Activated CD8-positive, alpha-beta T cell treated with anti-CD3 and anti-CD28 coated beads for 36 hours (primary cell): ENCODE results near the gene MIS18A. TPM values are rescaled to one million over a fixed set of nuclear protein-coding genes. Genes with fewer than 3 reads are reported as not detected.

Source experiments
- ATAC-seq: fragments of 200-7000 bp; cut with Tn5 transposase; one replicate; pipeline ENCODE4 v1.10.0; 2021; ENCODE audit warnings: mild to moderate bottlenecking, moderate library complexity
- CTCF ChIA-PET: fragments of 350-600 bp; sonication (Branson Sonifier 250); formaldehyde crosslinking; loops from one replicate; lab custom pipeline; 2021; ENCODE audit warnings: antibody characterized with exemption; lab: Charles Lee
- POLR2A ChIA-PET: fragments of 350-600 bp; sonication (Branson Sonifier 250); formaldehyde crosslinking; loops from one replicate; lab custom pipeline; 2021; ENCODE audit warnings: antibody characterized with exemption; lab: Charles Lee
- DNase-seq: peaks from one replicate; pipeline ENCODE4 v3.0.0-alpha.2; 2020
- H3K27ac Mint-ChIP-seq: one replicate; pipeline ENCODE4 v1.8.0; 2021; ENCODE audit warnings: mild to moderate bottlenecking, mixed read lengths
- H3K27me3 Mint-ChIP-seq: one replicate; pipeline ENCODE4 v1.8.0; 2021; ENCODE audit warnings: mixed read lengths
- H3K36me3 Mint-ChIP-seq: one replicate; pipeline ENCODE4 v1.8.0; 2021; ENCODE audit warnings: low read depth, mixed read lengths
- H3K4me1 Mint-ChIP-seq: one replicate; pipeline ENCODE4 v1.8.0; 2021; ENCODE audit warnings: low read depth, mixed read lengths
- H3K4me3 Mint-ChIP-seq: one replicate; pipeline ENCODE4 v1.8.0; 2021; ENCODE audit warnings: mild to moderate bottlenecking, moderate library complexity, mixed read lengths
- H3K9me3 Mint-ChIP-seq: one replicate; pipeline ENCODE4 v1.8.0; 2021; ENCODE audit warnings: mixed read lengths
- intact Hi-C: fragments of 100-400 bp; cut with micrococcal nuclease; formaldehyde crosslinking; loops from one replicate; pipeline ENCODE4 v1.10.0; 2022
- total RNA-seq, 2 experiments: library from RNA; stranded (reverse); gene quantifications; one replicate each; pipeline ENCODE4 v1.2.3, GENCODE V29; 2021
- TF ChIP-seq, protein P1 (sequence below): fragments of 200-600 bp; IDR thresholded peaks from one replicate; pipeline ENCODE4 v1.8.0; 2022; ENCODE audit warnings: antibody characterized with exemption, mild to moderate bottlenecking

The MIS18A gene
- total RNA-seq, 2 experiments from 2014 or later: 34.6 to 35.1 TPM

DNA sequence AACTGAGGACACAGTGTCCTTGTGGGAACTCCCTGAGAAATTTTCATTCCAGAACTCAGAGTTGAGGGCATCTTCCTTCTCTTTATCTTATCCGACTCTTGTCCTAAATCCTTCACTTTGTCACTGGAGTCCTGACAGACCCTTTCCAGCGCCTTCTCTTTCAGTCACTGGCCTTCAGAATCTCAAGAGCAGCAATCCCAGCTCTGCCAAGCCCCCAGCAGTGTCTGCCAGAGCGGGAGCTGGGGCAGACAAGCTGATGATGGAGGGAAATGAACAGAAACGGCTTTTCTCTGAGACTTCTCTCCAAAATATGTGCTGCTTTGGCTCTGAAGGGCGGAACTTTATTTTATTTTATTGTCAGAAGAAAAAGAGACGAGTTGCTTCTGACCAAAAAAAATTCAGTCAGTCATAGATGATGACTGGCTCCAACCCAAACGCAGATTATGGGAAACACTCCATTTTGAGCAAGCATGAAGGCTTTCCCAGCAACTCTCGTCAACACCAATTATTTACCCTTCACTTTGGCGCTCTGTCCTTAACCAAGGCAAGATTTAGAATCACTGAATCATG, 32.2 kb downstream of the MIS18A start:
- CTCF ChIA-PET: no interaction called here
- Mint-ChIP-seq H3K4me1 (no peaks in the 10 kb centered on the region), H3K36me3 (no peaks in the 10 kb centered on the region), H3K27ac (no peak overlapping the region), H3K27me3 (peaks cover 8% of the 10 kb centered on the region), H3K9me3 (peaks cover 4% of the 10 kb centered on the region), H3K4me3 (no peak overlapping the region)
- TF ChIP-seq, protein P1, sequence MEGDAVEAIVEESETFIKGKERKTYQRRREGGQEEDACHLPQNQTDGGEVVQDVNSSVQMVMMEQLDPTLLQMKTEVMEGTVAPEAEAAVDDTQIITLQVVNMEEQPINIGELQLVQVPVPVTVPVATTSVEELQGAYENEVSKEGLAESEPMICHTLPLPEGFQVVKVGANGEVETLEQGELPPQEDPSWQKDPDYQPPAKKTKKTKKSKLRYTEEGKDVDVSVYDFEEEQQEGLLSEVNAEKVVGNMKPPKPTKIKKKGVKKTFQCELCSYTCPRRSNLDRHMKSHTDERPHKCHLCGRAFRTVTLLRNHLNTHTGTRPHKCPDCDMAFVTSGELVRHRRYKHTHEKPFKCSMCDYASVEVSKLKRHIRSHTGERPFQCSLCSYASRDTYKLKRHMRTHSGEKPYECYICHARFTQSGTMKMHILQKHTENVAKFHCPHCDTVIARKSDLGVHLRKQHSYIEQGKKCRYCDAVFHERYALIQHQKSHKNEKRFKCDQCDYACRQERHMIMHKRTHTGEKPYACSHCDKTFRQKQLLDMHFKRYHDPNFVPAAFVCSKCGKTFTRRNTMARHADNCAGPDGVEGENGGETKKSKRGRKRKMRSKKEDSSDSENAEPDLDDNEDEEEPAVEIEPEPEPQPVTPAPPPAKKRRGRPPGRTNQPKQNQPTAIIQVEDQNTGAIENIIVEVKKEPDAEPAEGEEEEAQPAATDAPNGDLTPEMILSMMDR: no peak
- intact Hi-C loops: no loop called here
- POLR2A ChIA-PET: no interaction called here
- DNase-seq (no peak), ATAC-seq (no peak)

DNA sequence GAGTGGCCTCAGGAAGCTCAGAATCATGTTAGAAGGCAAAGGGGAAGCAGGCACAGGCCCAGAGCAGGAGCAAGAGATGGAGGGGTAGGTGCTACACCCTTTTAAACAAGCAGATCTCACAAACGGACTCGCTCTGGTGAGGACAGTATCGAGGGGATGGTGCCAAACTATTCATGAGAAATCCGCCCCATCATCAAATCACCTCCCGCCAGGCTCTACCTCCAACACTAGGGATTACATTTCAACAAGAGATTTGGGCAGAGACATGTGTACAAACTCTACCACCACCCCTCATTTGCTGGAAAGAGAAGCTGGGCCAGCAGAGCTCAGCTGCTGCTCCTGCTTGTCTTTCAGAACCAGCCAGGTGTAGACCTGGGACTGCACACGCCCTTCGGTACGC, 32.9 kb downstream of the MIS18A start:
- POLR2A ChIA-PET: no interaction called here
- peaks cover 5% of the 10 kb centered on the region for H3K4me1 Mint-ChIP-seq
- CTCF ChIA-PET: no interaction called here
- no peaks in the 10 kb centered on the region for H3K36me3 Mint-ChIP-seq
- intact Hi-C loops: no loop called here
- H3K27ac Mint-ChIP-seq: no peak overlapping the region
- TF ChIP-seq, protein P1: no peak
- ATAC-seq (no peak), DNase-seq (no peak)
- no peak overlapping the region for H3K4me3 Mint-ChIP-seq
- peaks cover 1% of the 10 kb centered on the region for H3K9me3 Mint-ChIP-seq
- peaks cover 6% of the 10 kb centered on the region for H3K27me3 Mint-ChIP-seq

DNA sequence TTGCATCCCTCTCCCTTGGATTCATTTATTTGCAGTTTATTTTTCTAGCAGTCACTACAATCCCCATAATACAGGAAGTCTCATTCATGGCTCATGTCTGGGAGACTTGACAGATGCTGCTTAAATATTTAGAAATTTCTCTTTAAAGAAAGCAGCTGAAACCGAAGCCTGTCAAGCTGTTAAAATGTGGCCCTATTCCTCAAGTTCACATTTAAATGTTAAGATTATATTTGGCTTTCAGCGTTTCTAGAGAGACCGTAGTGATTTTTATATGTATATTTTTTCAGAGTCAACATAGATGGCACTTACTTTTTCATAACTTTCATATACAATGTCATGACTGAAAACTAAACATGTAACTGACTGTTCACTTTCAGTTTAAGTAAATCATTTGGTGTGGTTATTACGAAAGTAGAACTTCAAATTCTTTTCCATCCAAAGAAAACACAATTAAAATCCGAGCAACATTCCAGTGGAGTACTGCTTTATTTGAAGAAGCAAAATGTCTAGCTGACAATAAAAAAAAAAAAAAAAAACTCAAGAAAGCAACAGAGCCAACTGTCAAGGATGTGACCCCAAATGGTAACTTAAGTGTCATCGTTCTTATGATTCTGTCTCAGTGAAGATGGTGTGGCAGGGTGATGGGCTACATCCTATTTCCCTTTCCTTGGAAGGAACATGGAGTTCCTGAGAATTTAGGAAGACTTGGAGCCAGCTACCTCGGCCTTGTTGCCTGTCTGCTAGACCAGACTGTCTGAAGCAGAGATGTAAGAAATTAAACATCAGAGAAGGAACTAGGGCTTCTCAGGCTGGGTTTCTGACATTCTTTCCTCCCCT, 37.8 kb downstream of the MIS18A start:
- Mint-ChIP-seq H3K4me3 (no peak overlapping the region), H3K9me3 (peaks cover 4% of the 10 kb centered on the region), H3K36me3 (no peaks in the 10 kb centered on the region), H3K27me3 (peaks cover 5% of the 10 kb centered on the region), H3K27ac (no peak overlapping the region), H3K4me1 (peaks cover 9% of the 10 kb centered on the region)
- ChIA-PET POLR2A (interaction anchor here (0.6 kb wide), 1 partner anchor 394 kb away, joined by 3 read pairs; no protein-coding TSS in a partner anchor), CTCF (no interaction called here)
- no peak for ATAC-seq
- intact Hi-C loops: no loop called here
- no peak for DNase-seq
- TF ChIP-seq, protein P1: no peak

DNA sequence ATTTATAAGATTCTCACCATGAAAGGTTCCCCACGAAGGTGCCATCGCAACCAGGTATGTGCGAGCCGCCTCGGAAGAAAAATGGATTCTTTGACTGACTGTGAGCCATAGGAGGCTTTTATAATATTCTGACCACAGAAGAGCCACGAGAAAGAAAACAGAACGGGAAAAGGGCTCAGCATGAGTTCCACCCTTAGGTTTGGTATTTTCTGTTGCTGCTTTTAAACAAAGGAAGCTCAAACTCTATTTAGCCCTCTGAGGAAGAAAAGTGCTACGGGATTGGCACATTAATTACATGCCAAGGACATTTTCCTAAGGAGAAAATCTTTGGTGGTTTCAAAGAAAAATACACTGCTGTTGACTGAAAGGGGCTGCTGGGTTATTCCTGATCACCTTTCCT, 39.3 kb downstream of the MIS18A start:
- TF ChIP-seq, protein P1: no peak
- H3K4me1 Mint-ChIP-seq: peaks cover 9% of the 10 kb centered on the region
- ATAC-seq (no peak), DNase-seq (no peak)
- no peaks in the 10 kb centered on the region for H3K36me3 Mint-ChIP-seq
- CTCF ChIA-PET: interaction anchor here (0.9 kb wide), 1 partner anchor 18 kb away, joined by 4 read pairs; no protein-coding TSS in a partner anchor
- POLR2A ChIA-PET: no interaction called here
- no peak overlapping the region for H3K4me3 Mint-ChIP-seq
- intact Hi-C loops: no loop called here
- peaks cover 4% of the 10 kb centered on the region for H3K9me3 Mint-ChIP-seq
- H3K27me3 Mint-ChIP-seq: peaks cover 5% of the 10 kb centered on the region
- H3K27ac Mint-ChIP-seq: no peak overlapping the region

DNA sequence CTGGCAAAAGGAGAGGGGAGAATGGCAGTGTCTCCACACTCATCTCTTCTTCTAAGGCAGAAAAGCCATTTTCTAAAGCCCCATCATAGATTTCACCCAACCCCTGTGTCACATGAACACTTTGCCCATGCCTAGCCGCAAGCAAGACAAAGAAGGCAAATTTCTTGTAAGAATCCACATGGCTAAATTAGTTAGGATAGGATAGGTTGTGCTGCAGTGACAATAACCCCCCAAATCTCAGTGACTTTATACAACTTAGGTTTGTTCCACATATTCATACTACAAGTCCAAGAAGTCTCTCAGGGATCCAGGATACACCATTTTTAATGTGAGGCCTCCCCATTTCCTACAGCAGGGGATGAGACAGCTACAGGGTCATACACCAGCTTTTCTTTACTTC, 40.8 kb downstream of the MIS18A start:
- TF ChIP-seq, protein P1: no peak
- ChIA-PET CTCF (no interaction called here), POLR2A (no interaction called here)
- peaks cover 9% of the 10 kb centered on the region for H3K4me1 Mint-ChIP-seq
- peaks cover 4% of the 10 kb centered on the region for H3K9me3 Mint-ChIP-seq
- H3K36me3 Mint-ChIP-seq: no peaks in the 10 kb centered on the region
- intact Hi-C loops: no loop called here
- DNase-seq: no peak
- H3K4me3 Mint-ChIP-seq: no peak overlapping the region
- H3K27ac Mint-ChIP-seq: no peak overlapping the region
- no peak for ATAC-seq
- H3K27me3 Mint-ChIP-seq: peaks cover 7% of the 10 kb centered on the region
